Measurements from ENCODE around the gene OGFOD3.

GRCh38 chr17:82414548-82415281 is 3.7 kb downstream of the OGFOD3 start:
- TF ChIP-seq EZH2 (IDR thresholded peaks at IDR 0.05; ENCODE audit: borderline replicate concordance) (no peak), EZH2phosphoT487 (IDR thresholded peaks at IDR 0.05; ENCODE audit: low read depth, severe bottlenecking, unreplicated experiment) (no peak)
- TF ChIP-seq, protein P1, sequence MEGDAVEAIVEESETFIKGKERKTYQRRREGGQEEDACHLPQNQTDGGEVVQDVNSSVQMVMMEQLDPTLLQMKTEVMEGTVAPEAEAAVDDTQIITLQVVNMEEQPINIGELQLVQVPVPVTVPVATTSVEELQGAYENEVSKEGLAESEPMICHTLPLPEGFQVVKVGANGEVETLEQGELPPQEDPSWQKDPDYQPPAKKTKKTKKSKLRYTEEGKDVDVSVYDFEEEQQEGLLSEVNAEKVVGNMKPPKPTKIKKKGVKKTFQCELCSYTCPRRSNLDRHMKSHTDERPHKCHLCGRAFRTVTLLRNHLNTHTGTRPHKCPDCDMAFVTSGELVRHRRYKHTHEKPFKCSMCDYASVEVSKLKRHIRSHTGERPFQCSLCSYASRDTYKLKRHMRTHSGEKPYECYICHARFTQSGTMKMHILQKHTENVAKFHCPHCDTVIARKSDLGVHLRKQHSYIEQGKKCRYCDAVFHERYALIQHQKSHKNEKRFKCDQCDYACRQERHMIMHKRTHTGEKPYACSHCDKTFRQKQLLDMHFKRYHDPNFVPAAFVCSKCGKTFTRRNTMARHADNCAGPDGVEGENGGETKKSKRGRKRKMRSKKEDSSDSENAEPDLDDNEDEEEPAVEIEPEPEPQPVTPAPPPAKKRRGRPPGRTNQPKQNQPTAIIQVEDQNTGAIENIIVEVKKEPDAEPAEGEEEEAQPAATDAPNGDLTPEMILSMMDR (IDR thresholded peaks at IDR 0.05; ENCODE audit: poor library complexity): peak; percentile 96

Data from hepatocyte (in vitro differentiated cells).